Ammon's horn (tissue), 1 donor: Measurements from ENCODE around the gene ASIC2.

Experiments
- DNase-seq: peaks from one replicate; pipeline ENCODE4 v3.0.0-alpha.2; 2016; ENCODE audit warnings: low spot score

The ASIC2 gene

DNA sequence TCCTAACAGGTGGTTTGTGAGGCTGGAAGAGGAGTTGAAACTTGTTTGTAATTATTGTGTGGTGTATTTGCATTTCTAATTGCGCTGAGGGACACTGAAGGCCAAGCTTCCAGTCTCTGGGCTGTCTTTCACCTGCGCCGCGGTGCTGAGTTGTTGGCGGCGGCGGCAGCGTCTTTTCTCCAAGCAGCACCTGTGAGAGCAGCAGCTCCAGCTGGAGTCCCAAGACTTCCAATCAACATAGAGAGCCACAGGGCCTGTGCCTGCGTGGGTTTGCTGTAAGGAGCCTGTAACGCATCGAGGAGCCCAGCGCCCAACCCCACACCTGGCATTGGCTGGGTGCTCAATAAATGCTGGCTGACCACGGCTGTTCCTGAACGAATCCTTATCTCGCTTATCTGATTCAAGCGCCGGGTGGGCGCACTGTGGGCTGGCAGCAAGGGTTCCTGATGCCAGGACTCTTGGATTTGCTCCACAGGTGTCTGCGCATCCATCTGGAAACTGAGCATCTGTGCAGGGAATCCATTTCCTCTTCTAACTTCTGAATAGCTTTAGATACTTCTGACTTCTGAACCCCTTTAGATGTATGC is 138.1 kb downstream of the ASIC2 start:
- DNase-seq = no peak

DNA sequence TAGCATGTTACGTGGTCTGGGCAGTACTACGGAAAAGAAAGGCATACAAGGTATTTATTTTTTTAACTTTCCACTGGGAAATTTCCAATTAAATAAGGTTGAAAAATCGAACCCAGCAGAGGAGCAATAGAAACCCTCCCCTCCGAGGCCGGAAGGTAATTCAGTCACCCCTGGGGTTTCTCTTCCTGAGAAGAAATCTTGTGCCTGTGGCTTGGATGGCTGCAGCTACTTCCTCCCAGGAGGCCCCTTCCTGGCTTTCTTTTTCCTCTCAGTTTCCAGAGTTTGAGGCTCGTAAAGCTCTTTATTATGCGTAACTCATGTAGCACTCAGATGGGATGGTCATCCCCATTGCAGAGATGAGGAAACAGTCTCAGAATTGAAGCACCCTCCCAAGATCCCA is 140.3 kb downstream of the ASIC2 start:
- DNase-seq = no peak

DNA sequence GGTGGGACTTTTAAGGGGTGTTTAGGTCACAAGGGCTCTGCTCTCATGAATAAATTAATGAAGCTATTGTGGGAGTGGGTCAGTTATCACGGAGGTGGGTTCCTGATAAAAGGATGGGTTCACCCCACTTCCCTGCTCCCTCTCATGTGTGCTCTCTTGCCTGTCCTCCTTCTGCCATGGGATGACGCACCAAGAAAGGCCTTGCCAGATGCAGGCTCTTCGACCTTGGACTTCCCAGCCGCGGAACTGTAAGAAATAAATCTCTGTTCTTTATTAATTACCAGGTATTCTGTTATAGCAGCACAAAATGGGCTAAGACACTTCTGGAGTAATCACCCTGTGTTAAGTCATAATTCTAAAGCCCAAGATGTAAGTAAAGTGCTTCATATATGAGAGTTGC is 141.5 kb downstream of the ASIC2 start:
- no peak for DNase-seq

DNA sequence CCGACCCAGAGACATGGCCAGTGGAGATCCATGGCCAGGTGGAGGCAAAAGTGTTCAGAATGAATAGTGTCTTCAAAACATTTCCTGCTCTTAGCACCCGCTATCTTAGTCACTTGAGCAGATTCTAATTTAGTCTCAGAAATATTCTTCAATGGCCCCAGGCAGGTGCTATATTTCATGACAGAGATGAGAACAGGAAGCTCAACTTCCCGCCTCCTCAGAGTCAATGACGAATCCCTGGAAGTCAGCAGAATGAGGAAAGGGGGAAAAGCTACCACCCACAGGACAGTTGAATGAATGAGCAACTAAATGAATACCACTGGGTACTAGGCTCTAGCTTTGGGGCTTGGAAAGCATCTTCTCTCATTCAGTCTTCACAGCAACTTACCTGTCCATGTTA is 147.2 kb downstream of the ASIC2 start:
- no peak for DNase-seq

DNA sequence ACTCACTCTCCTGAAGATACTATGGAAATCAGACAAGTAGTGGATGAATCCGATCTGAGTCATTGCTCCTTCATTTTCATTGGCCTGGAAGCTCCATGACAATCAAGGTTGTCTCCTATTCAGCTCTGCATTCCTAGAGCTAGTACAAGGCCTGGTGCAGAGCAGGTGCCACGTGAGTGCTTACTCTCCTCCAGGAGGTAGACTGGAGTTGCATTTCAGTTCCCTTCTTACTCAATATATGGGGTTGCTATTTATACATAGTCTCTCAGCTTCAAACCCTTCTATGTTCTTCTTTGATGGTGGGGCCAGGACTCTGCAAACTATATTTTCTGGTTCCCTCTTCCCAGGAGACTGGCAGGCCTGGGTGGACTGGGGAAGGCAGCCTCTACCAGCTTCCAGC is 148.3 kb downstream of the ASIC2 start:
- DNase-seq = no peak

DNA sequence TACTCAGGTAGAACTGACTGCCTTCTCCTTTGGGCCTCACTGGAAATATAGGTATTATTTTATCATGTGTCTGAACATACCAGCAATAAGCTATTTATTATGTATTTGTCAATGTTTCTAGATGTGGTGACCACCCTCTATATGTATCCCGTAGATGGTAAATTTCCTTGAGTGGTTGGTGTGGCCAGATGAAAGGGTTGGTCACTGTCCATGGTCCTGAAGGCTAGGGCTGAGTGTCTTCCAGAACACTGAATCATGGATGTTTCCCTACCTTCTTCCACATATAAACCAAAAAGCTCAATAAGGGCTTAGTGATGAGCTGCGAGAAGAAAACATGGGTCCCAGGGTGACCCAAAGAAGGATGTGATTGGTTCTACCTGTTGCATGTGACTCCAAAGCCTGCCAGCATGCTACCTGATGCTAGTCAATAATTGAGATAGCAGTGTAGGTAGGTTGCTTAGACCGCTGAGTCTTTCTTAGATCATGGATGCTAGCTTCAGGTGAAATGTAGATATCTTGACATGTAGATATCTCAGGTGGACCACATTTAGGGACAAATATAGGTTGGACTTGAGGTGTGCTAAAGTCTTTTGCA is 150.3 kb downstream of the ASIC2 start:
- no peak for DNase-seq

DNA sequence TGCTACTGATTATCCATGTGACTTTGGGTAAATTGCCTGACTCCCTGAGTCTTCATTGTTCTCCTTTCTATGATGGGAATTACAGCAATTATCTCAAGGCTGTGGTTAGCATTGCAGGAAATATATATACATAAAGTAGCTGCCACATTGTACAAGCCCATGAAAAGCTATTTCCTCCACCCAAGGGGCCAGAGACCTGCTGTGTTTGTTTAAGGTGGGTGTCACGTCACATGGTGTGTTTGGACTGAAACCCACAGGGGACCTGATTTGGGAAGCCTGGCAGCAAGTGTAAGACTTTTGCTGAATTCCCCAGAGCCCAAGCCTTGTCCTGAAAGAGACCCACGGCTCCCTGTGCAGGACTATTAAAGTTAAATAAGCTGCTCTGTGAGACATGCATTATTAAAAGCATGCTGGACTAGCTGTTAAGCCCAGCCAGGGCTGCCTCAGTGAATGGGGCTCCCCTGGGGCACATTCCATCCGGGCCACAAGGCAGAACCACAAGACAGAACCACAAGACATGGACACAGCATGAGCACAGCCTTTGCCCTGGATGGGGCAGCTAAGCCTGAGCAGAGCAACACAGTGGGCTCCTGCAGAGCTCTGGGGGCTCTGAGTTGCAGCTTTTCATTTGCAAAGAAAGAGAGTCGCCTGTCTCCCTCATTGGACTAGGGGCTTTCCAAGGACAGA is 152.5 kb downstream of the ASIC2 start:
- DNase-seq = no peak

DNA sequence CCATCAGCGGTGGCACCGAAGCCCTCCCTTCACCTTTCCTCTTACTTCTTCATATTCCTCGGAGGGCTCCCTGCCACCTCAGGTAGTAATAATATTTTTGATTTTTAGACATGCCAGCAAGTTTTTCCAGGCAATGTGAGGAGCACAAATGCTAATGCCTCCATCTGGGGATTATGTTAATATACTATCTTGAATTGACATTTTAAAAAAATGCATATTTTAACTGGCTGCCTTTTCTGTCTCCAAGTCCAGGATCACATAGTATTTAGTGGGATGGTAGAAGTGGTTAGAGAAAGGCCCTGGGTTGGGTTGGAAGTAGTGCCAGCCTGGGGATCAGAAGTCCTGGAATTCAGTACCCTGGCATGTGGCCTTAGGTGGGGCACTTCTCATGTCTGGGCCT is 154.5 kb downstream of the ASIC2 start:
- no peak for DNase-seq

DNA sequence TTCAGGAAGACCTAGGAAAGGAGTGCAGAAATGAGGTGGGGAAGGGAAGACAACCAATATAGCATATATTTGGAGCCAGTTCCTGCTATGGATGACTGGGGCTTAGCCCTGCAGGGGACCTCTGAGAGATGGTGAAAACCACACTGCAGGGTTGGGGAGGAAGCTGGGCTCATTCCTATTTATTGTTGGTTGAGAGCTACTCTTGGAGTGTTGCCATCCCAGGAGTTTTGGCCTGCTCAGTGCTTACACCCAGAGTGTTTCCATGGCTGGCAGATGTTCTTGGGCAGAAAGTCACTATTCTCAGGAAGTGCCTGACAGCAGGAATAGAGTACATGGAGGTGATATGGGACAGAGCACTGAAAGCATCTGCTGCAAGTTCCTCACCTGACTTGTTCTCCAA is 155.7 kb downstream of the ASIC2 start:
- DNase-seq = no peak

DNA sequence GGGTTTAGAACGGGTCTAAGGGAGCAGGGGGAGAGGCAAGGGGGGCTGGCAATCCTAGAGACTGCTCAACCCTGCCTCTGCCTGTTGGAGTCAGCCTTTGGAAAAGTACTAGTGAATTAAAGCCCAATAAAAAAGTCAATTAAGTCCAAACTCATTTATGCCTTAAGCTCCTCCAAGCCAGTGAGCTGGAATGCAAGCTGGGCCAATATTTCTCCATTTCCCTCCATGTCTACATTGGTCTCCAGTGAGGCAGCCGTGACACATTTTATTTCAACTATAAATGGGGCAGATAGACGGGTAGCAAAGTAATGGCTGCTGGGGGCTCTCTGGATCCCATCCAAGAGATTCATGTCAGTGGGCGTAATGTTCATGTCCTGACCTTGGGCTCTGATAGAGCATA is 157.4 kb downstream of the ASIC2 start:
- DNase-seq = no peak

DNA sequence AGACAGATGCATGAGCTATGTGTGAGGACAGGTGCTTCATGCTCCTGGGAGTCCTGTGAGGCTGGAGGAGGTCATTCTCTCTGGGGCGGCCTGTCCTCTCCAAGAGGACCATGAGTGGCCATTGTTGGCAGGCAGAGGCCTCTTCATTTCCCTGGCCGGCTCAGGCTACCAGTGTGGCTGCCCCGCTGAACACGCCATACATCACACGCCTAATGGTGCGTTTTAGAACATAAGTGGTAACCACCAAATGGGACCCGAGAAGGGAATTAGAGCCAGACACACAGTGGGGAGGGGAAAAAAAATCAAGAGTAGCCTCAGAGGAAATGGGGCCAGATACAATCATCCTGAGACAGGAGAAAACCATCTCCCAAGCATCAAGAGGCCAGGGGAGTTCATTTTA is 161.5 kb downstream of the ASIC2 start:
- DNase-seq = no peak

DNA sequence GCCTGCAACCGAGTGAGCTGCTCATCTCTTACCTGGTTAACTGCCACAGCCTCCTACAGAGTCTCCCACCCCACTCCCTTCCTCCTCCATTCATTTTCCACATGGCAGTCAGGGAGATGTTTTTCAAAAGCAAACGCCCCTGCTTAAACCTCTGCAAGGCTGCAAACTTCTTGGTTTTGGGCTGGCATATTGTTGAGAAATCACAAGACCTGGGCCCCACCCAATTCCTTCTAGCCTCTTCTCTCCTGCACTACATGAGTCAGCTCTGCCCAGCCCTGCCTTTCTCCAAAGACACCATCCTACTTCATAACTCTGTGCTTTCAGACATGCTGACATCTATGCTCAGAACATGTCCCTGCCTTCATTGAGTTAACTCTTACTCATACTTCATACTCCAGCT is 165.4 kb downstream of the ASIC2 start:
- no peak for DNase-seq

DNA sequence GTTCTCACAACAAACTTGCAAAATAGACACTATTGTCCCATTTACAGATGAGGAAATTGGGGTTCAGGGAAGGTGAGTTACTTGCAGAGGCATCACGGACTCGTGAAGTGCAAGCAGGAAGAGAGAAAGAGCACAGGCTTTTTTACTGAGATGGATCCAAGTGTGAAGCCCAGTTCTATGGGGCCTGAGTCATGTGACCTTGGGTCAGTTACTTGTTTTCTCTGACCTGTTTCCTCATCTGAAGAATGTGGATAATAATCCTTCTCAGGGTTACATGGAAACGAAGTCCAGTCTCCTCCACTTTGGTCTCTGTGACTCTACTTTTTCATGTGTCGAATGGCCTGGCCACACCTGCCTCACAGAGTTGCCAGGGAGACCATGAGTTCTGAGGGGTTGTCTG is 167.0 kb downstream of the ASIC2 start:
- DNase-seq = no peak

DNA sequence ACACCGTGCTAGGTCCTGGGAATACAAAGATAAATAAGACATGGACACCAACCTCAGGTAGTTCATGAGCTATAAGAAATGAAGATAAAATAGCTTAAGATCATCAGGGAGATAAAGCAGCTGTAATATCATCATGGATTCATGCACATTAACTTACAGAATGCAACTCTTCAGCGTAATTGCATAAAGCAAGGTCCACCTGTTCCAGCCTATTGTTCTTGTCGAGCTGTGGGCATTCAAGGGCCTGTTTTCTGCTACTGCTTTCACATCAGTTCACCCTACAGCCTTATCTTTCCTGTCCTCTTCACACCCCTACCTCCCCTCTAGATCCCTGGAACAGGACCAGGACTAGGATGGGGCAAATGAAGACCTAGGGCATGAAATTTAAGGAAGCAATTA is 167.5 kb downstream of the ASIC2 start:
- DNase-seq = no peak

DNA sequence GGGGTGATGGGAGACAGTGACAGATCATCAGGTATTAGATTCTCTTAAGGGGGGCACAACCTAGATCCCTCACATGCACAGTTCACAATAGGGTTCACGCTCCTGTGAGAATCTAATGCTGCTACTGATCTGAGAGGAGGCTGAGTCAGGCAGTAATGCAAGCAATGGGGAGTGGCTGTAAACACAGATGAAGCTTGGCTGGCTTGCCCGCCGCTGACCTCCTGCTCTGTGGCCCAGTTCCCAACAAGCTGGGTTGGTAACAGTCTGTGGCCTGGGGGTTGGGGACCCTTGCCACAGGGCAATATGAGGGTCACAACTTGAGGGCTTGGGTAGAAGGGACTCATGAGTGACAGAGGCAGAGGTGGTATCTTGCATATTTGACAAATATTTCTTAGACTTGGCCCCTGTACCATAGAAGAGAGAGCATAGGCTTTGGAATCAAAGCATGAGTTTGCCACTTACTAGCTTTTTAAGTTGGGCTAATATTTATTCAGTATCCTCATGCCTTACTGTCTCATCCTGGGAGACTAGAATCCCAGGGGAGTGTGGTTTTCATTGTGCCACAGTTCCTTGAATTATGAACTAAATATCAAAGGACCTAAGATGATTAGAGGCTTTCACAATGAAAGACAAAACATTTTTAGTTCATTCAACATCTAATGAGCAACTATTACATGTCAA is 168.1 kb downstream of the ASIC2 start:
- no peak for DNase-seq

DNA sequence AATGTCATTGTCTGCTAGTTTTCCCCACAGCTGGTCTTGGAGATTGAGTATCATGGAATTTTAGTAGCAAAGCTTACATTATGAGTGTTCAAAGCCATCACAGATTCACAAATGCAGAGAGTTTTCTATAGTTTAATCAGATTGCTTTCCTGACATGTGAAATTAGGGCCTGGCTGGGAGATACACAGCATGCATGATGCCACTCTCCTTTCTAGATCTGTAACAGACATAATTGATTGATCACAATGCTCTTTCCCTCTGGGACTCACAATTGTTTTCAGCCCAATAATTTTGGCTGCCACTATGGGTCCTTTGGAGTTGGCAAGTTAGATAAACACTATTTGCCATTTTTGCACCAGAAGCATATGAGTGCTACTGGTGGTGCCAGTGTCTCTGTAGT is 168.9 kb downstream of the ASIC2 start:
- DNase-seq = no peak

DNA sequence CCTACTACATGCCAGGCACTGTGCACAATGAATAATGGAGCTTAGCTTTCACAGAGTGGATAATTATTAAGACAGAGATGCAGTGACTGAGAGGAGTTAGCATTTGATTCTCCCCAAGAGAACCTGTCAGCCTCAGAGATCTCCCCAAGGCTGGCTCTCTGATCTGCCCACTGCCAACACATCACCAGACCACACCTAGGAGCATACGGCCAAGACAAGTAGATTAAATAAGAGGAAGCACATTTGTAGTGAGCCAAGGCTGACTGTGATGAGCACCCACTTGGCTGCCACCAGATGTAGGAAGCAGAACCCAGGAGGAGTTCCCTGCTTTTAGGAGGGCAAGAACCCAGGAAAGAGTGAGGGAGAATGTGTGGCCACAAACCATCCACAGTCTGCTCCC is 171.3 kb downstream of the ASIC2 start:
- no peak for DNase-seq

DNA sequence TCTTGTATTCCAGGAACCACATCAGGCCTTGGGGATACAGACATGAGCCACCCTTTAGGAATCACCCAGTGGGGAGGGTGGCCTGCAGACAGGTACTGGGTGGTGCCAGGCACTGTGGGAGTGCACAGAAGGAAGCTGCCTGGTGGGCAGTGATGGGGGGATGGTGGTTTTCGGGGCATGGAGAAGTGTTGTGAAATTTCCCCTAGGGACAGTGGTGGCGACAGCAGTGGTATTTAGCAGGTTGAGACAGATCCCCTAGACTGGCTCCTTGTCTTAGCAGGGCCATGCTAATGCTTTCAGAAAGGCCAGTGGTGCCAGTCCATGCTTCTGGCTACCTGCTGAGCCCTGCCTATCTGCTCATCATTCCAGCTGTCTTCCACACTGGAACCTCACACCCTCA is 171.8 kb downstream of the ASIC2 start:
- no peak for DNase-seq

DNA sequence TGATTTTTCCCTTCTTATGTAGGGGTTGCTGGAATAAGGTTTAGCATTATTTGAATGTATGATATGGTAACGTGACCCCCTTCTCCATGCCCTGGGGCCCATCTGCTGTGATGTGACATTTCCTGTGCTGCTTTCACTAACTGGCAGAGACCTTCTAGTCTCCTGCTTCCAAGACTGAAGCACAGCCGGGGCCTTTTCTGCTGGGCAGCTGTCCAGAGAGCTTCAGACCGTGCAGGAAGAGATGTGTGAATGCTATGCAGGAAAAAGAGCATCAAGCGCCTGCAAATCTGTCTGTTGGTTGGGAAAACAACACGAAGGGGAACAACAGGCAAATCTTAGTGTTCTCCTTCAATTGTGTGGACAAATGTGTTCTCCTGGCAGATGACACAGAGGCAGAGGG is 173.0 kb downstream of the ASIC2 start:
- DNase-seq = peak; percentile 8

DNA sequence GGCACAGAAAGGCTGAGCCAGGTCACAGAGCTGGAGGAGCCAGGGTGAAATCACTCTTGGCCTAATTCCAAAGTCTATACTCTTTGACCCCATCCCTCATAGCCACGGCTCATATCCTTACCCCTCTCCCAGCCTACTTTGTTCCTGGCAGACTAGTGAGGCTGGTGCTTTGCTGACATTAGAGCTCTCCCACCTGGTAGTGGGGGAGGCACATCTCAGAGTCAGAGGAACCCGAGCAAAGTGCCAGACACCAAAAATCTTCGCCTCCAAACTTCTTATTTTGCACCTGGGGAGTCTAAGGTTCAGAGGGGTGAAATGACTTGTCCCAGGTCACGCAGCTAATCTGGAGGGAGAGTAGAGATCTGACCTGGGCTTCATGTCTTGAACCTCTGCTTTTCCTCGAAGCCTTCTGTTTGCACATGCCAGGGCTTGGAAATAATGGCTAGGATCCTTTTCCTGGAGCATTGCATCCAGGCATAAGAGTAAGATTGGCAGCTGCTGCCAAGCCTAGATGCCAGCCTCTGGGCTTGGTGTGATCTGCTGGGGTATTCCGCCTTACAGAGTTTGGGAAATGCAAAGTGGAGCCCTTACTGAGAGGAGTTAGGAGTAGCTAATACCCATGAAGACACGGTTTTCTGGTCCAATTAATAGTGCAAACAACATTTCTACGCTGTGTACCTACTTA is 174.6 kb downstream of the ASIC2 start:
- no peak for DNase-seq

DNA sequence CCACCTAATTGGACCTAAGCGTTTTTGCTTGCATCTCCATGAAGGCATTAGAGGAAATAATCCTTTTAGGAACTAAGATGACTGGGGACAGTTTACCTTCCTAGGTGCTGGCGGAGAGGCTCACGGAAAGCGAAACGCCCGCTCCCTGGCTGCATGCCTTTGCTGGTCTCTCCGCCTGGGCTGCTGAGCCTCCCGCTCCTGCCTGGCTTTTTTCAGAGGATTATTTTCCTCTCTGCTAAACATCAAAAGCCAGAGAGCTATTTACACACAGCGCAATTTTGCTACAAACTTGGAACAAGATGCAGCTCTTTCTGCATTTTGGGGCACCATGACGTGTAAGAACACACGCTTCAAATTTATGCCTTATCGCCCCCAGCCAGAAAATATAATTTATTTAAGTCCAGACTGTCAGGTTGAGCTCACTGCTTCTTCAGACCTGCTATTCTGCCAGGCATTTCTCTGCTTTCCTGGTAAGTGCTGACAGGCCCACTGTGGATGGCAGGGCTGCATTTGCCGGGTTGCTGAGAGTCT is 177.0 kb downstream of the ASIC2 start:
- no peak for DNase-seq

DNA sequence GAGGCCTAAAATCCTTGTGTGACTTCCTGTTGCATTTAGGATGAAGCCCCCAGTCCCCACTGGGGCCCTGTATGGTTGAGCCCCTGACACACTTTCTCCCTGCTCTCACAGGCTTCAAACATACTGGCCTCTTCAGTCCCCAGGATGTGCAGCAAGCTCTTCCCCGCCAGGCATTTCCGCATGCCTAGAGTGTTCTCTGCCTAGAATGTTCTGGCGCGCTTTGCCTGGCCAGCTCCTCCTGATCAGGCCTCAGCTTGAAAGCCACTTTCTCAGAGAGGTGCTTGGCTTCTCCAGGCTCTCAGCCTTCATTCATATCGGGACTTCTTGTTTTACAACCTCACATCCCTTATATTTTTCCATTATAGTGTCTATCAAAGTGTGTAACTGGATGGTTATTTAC is 177.7 kb downstream of the ASIC2 start:
- DNase-seq = no peak

DNA sequence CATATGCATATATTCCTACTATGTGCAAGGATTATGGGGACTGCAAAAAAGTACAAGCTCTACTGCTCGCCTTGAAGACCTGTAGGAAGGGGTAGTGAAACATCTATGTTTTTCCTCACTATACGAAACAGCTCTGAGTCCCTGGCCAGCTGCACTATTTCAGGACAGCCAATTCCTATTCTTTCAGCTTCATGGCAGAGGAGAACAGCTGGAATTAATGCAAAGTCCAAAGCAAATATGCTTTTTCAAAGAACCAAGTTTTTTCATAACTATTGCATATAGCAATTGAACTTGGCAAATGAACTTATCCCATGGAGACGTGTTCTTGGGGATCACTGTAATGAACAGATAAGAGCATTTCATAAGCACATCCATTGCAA is 179.1 kb downstream of the ASIC2 start:
- no peak for DNase-seq
